ENCODE results near the gene LIFR. TPM values are rescaled to one million over a fixed set of nuclear protein-coding genes. Genes with fewer than 3 reads are reported as not detected.

Gene LIFR
- total RNA-seq, 2 donors from 2014 or later = 81.7 to 85.9 TPM

- Mint-ChIP-seq H3K9me3 (no peaks in the 10 kb centered on the region), H3K36me3 (ENCODE audit: low read depth) (no peaks in the 10 kb centered on the region), H3K4me1 (peaks cover 3% of the 10 kb centered on the region), H3K4me3 (no peak overlapping the region), H3K27me3 (ENCODE audit: insufficient read depth) (peaks cover 5% of the 10 kb centered on the region), H3K27ac (no peak overlapping the region)
- Histone ChIP-seq H3K4me1 (ENCODE audit: control insufficient read depth, insufficient read depth, low read length) (no peaks in the 10 kb centered on the region), H3K9ac (ENCODE audit: extremely low read depth, low read length, poor library complexity, severe bottlenecking) (no peak overlapping the region), H3K4me3 (ENCODE audit: low read length) (no peak overlapping the region), H3K27me3 (ENCODE audit: control insufficient read depth, insufficient read depth, low read length, poor library complexity, severe bottlenecking) (no peaks in the 10 kb centered on the region), H3K27ac (ENCODE audit: low read depth, low read length) (no peak overlapping the region), H3K36me3 (ENCODE audit: control insufficient read depth, insufficient read depth, low read length) (no peaks in the 10 kb centered on the region), H3K9me3 (ENCODE audit: control insufficient read depth, low read length) (no peaks in the 10 kb centered on the region)
- no peak for TF ChIP-seq CTCF (conservative IDR thresholded peaks at IDR 0.05)
- WGBS, 2 experiments (ENCODE audit: insufficient coverage in 1 of 2, insufficient read length in 1 of 2) = 100% methylated on average over 1 of the region's 1 CpG; no CpG with 5 or more reads in 1 of the 2 experiments
- DNase-seq = no peak
Observed at GRCh38 chr5:38583500-38583899, 27.1 kb upstream of the LIFR start.

- H3K27ac Mint-ChIP-seq = no peak overlapping the region
- H3K9me3 Mint-ChIP-seq = no peaks in the 10 kb centered on the region
- no peaks in the 10 kb centered on the region for H3K36me3 Mint-ChIP-seq (ENCODE audit: low read depth)
- H3K4me1 Mint-ChIP-seq = peaks cover 3% of the 10 kb centered on the region
- no peak overlapping the region for H3K4me3 Mint-ChIP-seq
- peaks cover 5% of the 10 kb centered on the region for H3K27me3 Mint-ChIP-seq (ENCODE audit: insufficient read depth)
- TF ChIP-seq CTCF (conservative IDR thresholded peaks at IDR 0.05) = no peak
- Histone ChIP-seq H3K9me3 (ENCODE audit: control insufficient read depth, low read length) (no peaks in the 10 kb centered on the region), H3K4me1 (ENCODE audit: control insufficient read depth, insufficient read depth, low read length) (no peaks in the 10 kb centered on the region), H3K4me3 (ENCODE audit: low read length) (no peak overlapping the region), H3K27me3 (ENCODE audit: control insufficient read depth, insufficient read depth, low read length, poor library complexity, severe bottlenecking) (no peaks in the 10 kb centered on the region), H3K36me3 (ENCODE audit: control insufficient read depth, insufficient read depth, low read length) (no peaks in the 10 kb centered on the region), H3K9ac (ENCODE audit: extremely low read depth, low read length, poor library complexity, severe bottlenecking) (no peak overlapping the region), H3K27ac (ENCODE audit: low read depth, low read length) (no peak overlapping the region)
- no peak for DNase-seq
- WGBS, 2 experiments (ENCODE audit: insufficient coverage in 1 of 2, insufficient read length in 1 of 2) = 96 to 100% methylated on average over 1 to 5 of the region's 5 CpGs
Observed at GRCh38 chr5:38582975-38583319, 26.5 kb upstream of the LIFR start.

GRCh38 chr5:38582293-38582974 lies 26.0 kb upstream of the LIFR start:
- Mint-ChIP-seq H3K9me3 (no peaks in the 10 kb centered on the region), H3K27ac (no peak overlapping the region), H3K4me3 (no peak overlapping the region), H3K36me3 (ENCODE audit: low read depth) (no peaks in the 10 kb centered on the region), H3K4me1 (peaks cover 4% of the 10 kb centered on the region), H3K27me3 (ENCODE audit: insufficient read depth) (peaks cover 5% of the 10 kb centered on the region)
- Histone ChIP-seq H3K9me3 (ENCODE audit: control insufficient read depth, low read length) (no peaks in the 10 kb centered on the region), H3K27ac (ENCODE audit: low read depth, low read length) (no peak overlapping the region), H3K36me3 (ENCODE audit: control insufficient read depth, insufficient read depth, low read length) (no peaks in the 10 kb centered on the region), H3K4me3 (ENCODE audit: low read length) (no peak overlapping the region), H3K27me3 (ENCODE audit: control insufficient read depth, insufficient read depth, low read length, poor library complexity, severe bottlenecking) (no peaks in the 10 kb centered on the region), H3K4me1 (ENCODE audit: control insufficient read depth, insufficient read depth, low read length) (no peaks in the 10 kb centered on the region), H3K9ac (ENCODE audit: extremely low read depth, low read length, poor library complexity, severe bottlenecking) (no peak overlapping the region)
- 86 to 100% methylated on average over 1 to 5 of the region's 5 CpGs for WGBS, 2 experiments (ENCODE audit: insufficient coverage in 1 of 2, insufficient read length in 1 of 2)
- DNase-seq = no peak
- no peak for TF ChIP-seq CTCF (conservative IDR thresholded peaks at IDR 0.05)

Data from endodermal cell (in vitro differentiated cells).